ENCODE measurements around the gene MLN. TPM values are rescaled to one million over a fixed set of nuclear protein-coding genes. Genes with fewer than 3 reads are reported as not detected.

MLN gene
- total RNA-seq, 1 experiment from 2014 or later = not detected

DNA sequence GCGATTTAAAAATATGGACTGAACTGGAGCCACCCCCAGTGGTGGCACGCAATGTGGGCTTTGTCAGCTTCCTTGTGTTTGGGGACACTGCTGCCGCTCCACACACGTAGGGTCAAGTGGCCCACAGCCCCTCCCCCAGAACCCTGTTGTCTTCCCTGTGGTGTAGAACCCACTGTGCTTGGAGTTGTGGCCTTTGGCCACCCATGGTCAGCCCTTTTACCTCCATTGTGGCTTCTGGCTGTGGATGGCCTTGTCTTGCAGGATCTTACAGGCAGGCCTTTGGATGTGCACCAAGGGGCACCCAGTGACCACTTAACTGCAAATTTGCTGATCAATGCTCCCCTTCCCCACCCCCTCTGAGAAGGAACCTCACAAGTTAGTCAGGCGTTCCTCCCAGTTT is 12.9 kb downstream of the MLN start:
- Histone ChIP-seq H3K4me2 (ENCODE audit: low read length) (no peak overlapping the region), H3K27me3 (ENCODE audit: insufficient read depth, low read length) (peaks cover 8% of the 10 kb centered on the region; the same call in 1 of the 2 replicates), H4K20me1 (ENCODE audit: insufficient read depth) (no peaks in the 10 kb centered on the region), H3K9me3 (ENCODE audit: control insufficient read depth in 1 of 2, insufficient read depth in 1 of 2, low read depth in 1 of 2, low read length in 2 of 2) (no peaks in the 10 kb centered on the region), H3K4me3 (replicated peaks in 1 of 2; ENCODE audit: low read depth in 1 of 2, low read length in 2 of 2) (no peak overlapping the region), H3K9ac (ENCODE audit: low read length) (no peak overlapping the region), H3K36me3 (ENCODE audit: control insufficient read depth in 1 of 2, insufficient read depth in 2 of 2, low read length in 2 of 2) (no peaks in the 10 kb centered on the region), H3K79me2 (ENCODE audit: insufficient read depth, low read length) (peaks cover 23% of the 10 kb centered on the region), H3K27ac (ENCODE audit: low read depth, low read length) (no peak overlapping the region), H3K4me1 (ENCODE audit: control insufficient read depth in 1 of 2, insufficient read depth in 2 of 2, low read length in 2 of 2) (peaks cover 7 to 22% of the 10 kb centered on the region in 2 experiments; a peak in 3 of 4 replicates), H3K9me2 (ENCODE audit: insufficient read depth) (peaks cover 5% of the 10 kb centered on the region; the same call in 1 of the 2 replicates), H2AFZ (ENCODE audit: low read depth, low read length, poor library complexity, severe bottlenecking) (no peak overlapping the region)
- ATAC-seq (no peak), DNase-seq (ENCODE audit: low read depth, low spot score) (no peak)
- TF ChIP-seq RAD21 (IDR thresholded peaks at IDR 0.05; ENCODE audit: low read depth) = no peak
- TF ChIP-seq, protein P1, sequence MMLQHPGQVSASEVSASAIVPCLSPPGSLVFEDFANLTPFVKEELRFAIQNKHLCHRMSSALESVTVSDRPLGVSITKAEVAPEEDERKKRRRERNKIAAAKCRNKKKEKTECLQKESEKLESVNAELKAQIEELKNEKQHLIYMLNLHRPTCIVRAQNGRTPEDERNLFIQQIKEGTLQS (IDR thresholded peaks at IDR 0.05) = no peak
- TF ChIP-seq CEBPB (IDR thresholded peaks at IDR 0.05; ENCODE audit: low read depth) = no peak
- no peak for TF ChIP-seq SIN3A (IDR thresholded peaks at IDR 0.05; ENCODE audit: low read depth)
- no peak for TF ChIP-seq SP1 (IDR thresholded peaks at IDR 0.05; ENCODE audit: low read depth)
- no peak for TF ChIP-seq SRF (IDR thresholded peaks at IDR 0.05; ENCODE audit: low read depth)
- intact Hi-C loops (cut with micrococcal nuclease) = no loop called here
- ChIA-PET POLR2A (no interaction called here), CTCF (no interaction called here), RAD21 (ENCODE audit: low non-redundant PET in 1 of 2, low total read pairs in 2 of 2, uncharacterized antibody in 2 of 2, unreplicated experiment in 2 of 2) (no interaction called here)
- BruUV-seq (replicated peaks) = no TSS peak

DNA sequence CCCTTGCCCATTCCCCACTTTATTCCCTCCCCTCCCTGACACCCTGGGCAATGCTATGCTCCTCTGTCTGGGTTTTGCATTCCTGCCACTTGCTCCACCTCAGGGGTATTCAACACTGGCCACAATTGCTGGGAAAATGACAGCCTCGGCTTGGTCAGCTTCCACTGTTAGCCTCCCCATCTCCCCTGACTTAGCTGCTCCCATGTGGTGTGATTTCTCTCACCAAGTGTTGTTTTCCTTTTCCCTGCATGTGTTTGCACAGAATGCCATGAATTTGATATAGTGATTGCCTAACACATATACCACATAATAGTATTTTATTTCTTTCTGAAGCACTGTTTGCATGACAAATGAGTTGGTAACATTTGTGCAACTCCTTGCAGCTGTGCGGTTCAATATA is 13.4 kb downstream of the MLN start:
- ChIA-PET RAD21 (ENCODE audit: low non-redundant PET in 1 of 2, low total read pairs in 2 of 2, uncharacterized antibody in 2 of 2, unreplicated experiment in 2 of 2) (no interaction called here), CTCF (no interaction called here), POLR2A (no interaction called here)
- TF ChIP-seq TCF7L2 (IDR thresholded peaks at IDR 0.05; ENCODE audit: borderline replicate concordance, extremely low read depth, insufficient read depth, insufficient read length) (no peak), ZNF274 (IDR thresholded peaks at IDR 0.05; ENCODE audit: low read depth, low read length) (no peak), JUND (IDR thresholded peaks at IDR 0.05) (no peak), SRF (IDR thresholded peaks at IDR 0.05; ENCODE audit: low read depth) (no peak), FOSL1 (IDR thresholded peaks at IDR 0.05; ENCODE audit: low read depth) (no peak), SIN3A (IDR thresholded peaks at IDR 0.05; ENCODE audit: low read depth) (no peak), CBX3 (IDR thresholded peaks at IDR 0.05; ENCODE audit: low read depth) (no peak), POLR2A (IDR thresholded peaks at IDR 0.05; ENCODE audit: borderline replicate concordance, extremely low read depth, insufficient read depth, insufficient read length) (no peak)
- Histone ChIP-seq H3K9me2 (ENCODE audit: insufficient read depth) (peaks cover 5% of the 10 kb centered on the region; the same call in 1 of the 2 replicates), H3K79me2 (ENCODE audit: insufficient read depth, low read length) (peaks cover 27% of the 10 kb centered on the region), H3K9me3 (ENCODE audit: control insufficient read depth in 1 of 2, insufficient read depth in 1 of 2, low read depth in 1 of 2, low read length in 2 of 2) (no peaks in the 10 kb centered on the region), H2AFZ (ENCODE audit: low read depth, low read length, poor library complexity, severe bottlenecking) (no peak overlapping the region), H3K4me2 (ENCODE audit: low read length) (no peak overlapping the region), H3K4me1 (ENCODE audit: control insufficient read depth in 1 of 2, insufficient read depth in 2 of 2, low read length in 2 of 2) (peaks cover 7 to 22% of the 10 kb centered on the region in 2 experiments; a peak in 3 of 4 replicates), H3K36me3 (ENCODE audit: control insufficient read depth in 1 of 2, insufficient read depth in 2 of 2, low read length in 2 of 2) (no peaks in the 10 kb centered on the region), H3K4me3 (replicated peaks in 1 of 2; ENCODE audit: low read depth in 1 of 2, low read length in 2 of 2) (no peak overlapping the region), H4K20me1 (ENCODE audit: insufficient read depth) (no peaks in the 10 kb centered on the region), H3K9ac (ENCODE audit: low read length) (no peak overlapping the region), H3K27me3 (ENCODE audit: insufficient read depth, low read length) (peaks cover 8% of the 10 kb centered on the region; the same call in 1 of the 2 replicates), H3K27ac (ENCODE audit: low read depth, low read length) (no peak overlapping the region)
- intact Hi-C loops (cut with micrococcal nuclease) = no loop called here
- no peak for DNase-seq (ENCODE audit: low read depth, low spot score)
- ATAC-seq = no peak
- BruUV-seq (replicated peaks) = no TSS peak
